Stimulated activated CD8-positive, alpha-beta memory T cell treated with anti-CD3 and anti-CD28 coated beads, Interleukin-12 subunit alpha, Interleukin-12 subunit beta, amount 100 ng/mL, for 4 hours (primary cell): ENCODE results near the gene DSPP.

Source experiments
- DNase-seq: peaks from one replicate; pipeline ENCODE4 v3.0.0-alpha.2; 2020; ENCODE audit warnings: low read depth

The DSPP gene

GRCh38 chr4:87631668-87632067 lies 23.3 kb downstream of the DSPP start:
- DNase-seq = no peak

GRCh38 chr4:87632469-87632868 lies 24.1 kb downstream of the DSPP start:
- DNase-seq = no peak

- no peak for DNase-seq
These were observed 24.9 kb downstream of the DSPP start for GRCh38 chr4:87633243-87633642.

- no peak for DNase-seq
These were observed 36.0 kb downstream of the DSPP start for GRCh38 chr4:87644286-87644685.

GRCh38 chr4:87649980-87650379 lies 41.7 kb downstream of the DSPP start, which contains the start of gene DMP1:
TSS of gene DMP1 (plus strand) at chr4:87650280. CDS start at chr4:87656493, 6,213 bp downstream.
- no peak for DNase-seq

- no peak for DNase-seq
These were observed 42.6 kb downstream of the DSPP start for GRCh38 chr4:87650938-87651337.

- DNase-seq = no peak
These were observed 43.6 kb downstream of the DSPP start for GRCh38 chr4:87651941-87652340.

GRCh38 chr4:87654487-87655044 lies 46.2 kb downstream of the DSPP start:
- no peak for DNase-seq

GRCh38 chr4:87657525-87657924 lies 49.2 kb downstream of the DSPP start:
- DNase-seq = no peak

- DNase-seq = no peak
These were observed 51.1 kb downstream of the DSPP start for GRCh38 chr4:87659247-87659931.

- DNase-seq = no peak
These were observed 54.5 kb downstream of the DSPP start for GRCh38 chr4:87662871-87663270.
